Measurements from ENCODE around the gene AP1G2.
"Not testable (repeated sequence)": the region's sequence is repeated elsewhere in the genome, so short reads cannot be mapped to it uniquely, and the experiment has no call there.

The AP1G2 gene

GRCh38 chr14:23567186-23568020 lies at the start of gene AP1G2:
Gene AP1G2 (minus strand): TSS chr14:23567791. CDS start chr14:23567314, 477 bp downstream.
- peak; percentile 89 for DNase-seq

- DNase-seq = no peak
Measured at GRCh38 chr14:23615856-23616255, 48.3 kb upstream of the AP1G2 start.

- DNase-seq = no peak
Measured at GRCh38 chr14:23614395-23614828, 46.8 kb upstream of the AP1G2 start.

- no peak for DNase-seq
Measured at GRCh38 chr14:23613242-23614070, 45.9 kb upstream of the AP1G2 start.

GRCh38 chr14:23612802-23613201 lies 45.2 kb upstream of the AP1G2 start:
- DNase-seq = no peak

GRCh38 chr14:23612354-23612732 lies 44.8 kb upstream of the AP1G2 start:
- DNase-seq = no peak

- no peak for DNase-seq
Measured at GRCh38 chr14:23610815-23611289, 43.3 kb upstream of the AP1G2 start.

- no peak for DNase-seq
Measured at GRCh38 chr14:23610090-23610814, 42.7 kb upstream of the AP1G2 start.

- DNase-seq = not testable (repeated sequence)
Measured at GRCh38 chr14:23609411-23610089, 42.0 kb upstream of the AP1G2 start.

GRCh38 chr14:23609001-23609400 lies 41.4 kb upstream of the AP1G2 start:
- DNase-seq = no peak

GRCh38 chr14:23608454-23608853 lies 40.9 kb upstream of the AP1G2 start:
- DNase-seq = no peak

GRCh38 chr14:23605931-23606585 lies 38.5 kb upstream of the AP1G2 start:
- peak; percentile 32 for DNase-seq

- no peak for DNase-seq
Measured at GRCh38 chr14:23604675-23605170, 37.1 kb upstream of the AP1G2 start.

GRCh38 chr14:23604148-23604547 lies 36.6 kb upstream of the AP1G2 start:
- DNase-seq = no peak

- no peak for DNase-seq
Measured at GRCh38 chr14:23603103-23603502, 35.5 kb upstream of the AP1G2 start.

GRCh38 chr14:23602181-23603095 lies 34.8 kb upstream of the AP1G2 start:
- no peak for DNase-seq

- DNase-seq = no peak
Measured at GRCh38 chr14:23601845-23602180, 34.2 kb upstream of the AP1G2 start.

- no peak for DNase-seq
Measured at GRCh38 chr14:23601424-23601823, 33.8 kb upstream of the AP1G2 start.

- DNase-seq = no peak
Measured at GRCh38 chr14:23600806-23601205, 33.2 kb upstream of the AP1G2 start.

GRCh38 chr14:23600322-23600707 lies 32.7 kb upstream of the AP1G2 start:
- no peak for DNase-seq

GRCh38 chr14:23594191-23594590 lies 26.6 kb upstream of the AP1G2 start:
- not testable (repeated sequence) for DNase-seq
